GM10248 (cell line): ENCODE data around the gene CR1.
A peak's percentile ranks its signal among the peaks of the same experiment; 100 is the strongest.

Experiments
- CTCF ChIA-PET: fragments of 300-600 bp; sonication (Branson Sonifier 250); formaldehyde crosslinking; extraction: SDS; loops from one replicate; lab custom pipeline; 2021; ENCODE audit warnings: antibody characterized with exemption; lab: Yijun Ruan, JAX
- POLR2A ChIA-PET: fragments of 350-650 bp; sonication (Branson Sonifier 250); formaldehyde crosslinking; extraction: SDS; loops from one replicate; lab custom pipeline; 2020; ENCODE audit warnings: antibody characterized with exemption; lab: Yijun Ruan, JAX
- DNase-seq: peaks from one replicate; pipeline ENCODE4 v3.0.0; 2012; ENCODE audit errors: extremely low spot score
- CTCF ChIP-seq: IDR thresholded peaks from 2 replicates; pipeline ENCODE4 v1.5.1; 2012; ENCODE audit warnings: mild to moderate bottlenecking, low read depth; ENCODE audit errors: extremely low read depth, missing control alignments, control extremely low read depth

Gene CR1

DNA sequence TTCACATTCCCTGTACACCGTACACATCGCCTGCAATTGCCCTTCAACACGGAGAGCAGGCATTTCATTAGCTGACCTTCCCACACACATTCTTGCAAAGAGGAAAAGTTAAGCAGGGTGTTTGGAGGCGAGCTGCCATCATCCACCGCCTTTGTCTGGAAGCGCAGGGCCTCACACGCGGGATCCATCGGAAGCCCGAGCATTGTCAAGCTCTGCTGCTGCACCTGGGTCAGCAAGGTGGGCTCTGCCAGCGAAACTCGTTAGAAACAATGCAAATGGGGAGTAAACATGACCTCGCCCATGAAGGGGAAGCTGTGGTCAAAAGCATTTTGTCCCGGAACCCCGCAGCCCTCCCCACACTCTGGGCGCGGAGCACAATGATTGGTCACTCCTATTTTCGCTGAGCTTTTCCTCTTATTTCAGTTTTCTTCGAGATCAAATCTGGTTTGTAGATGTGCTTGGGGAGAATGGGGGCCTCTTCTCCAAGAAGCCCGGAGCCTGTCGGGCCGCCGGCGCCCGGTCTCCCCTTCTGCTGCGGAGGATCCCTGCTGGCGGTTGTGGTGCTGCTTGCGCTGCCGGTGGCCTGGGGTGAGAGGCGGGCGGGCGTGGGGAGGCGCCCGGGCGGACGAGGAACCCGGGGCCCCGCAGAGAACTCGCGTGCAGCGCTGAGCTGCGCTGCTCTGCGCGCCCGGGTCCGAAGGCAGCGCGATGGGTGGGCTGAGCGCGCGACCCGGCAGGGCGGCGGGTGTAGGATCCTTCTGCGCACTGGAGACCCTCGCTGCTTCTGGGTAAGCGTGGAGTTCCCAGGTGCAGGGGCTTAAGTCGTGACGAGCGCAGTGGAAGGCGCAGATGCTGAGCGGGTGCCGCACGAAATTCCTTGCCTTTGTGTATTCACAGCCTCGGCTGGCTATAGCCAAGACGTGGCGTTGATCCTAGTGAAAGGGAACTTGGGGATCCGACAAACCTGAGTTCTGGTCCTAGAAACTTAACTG, at the start of gene CR1:
CR1 (plus strand) TSS at position 357 of the 992 bp plus-strand sequence; CDS start at position 468, 111 bp downstream.
- CTCF ChIA-PET: interaction anchor here (0.7 to 1.6 kb wide), 4 partner anchors 42 to 160 kb away, joined by 3 to 6 read pairs (median 3); partner anchors contain the start of gene CR2
- DNase-seq: peak; percentile 43
- POLR2A ChIA-PET: interaction anchor here (0.6 kb wide), 1 partner anchor 42 kb away, joined by 3 read pairs; the partner anchor contains the start of gene CR2
- TF ChIP-seq CTCF: no peak

DNA sequence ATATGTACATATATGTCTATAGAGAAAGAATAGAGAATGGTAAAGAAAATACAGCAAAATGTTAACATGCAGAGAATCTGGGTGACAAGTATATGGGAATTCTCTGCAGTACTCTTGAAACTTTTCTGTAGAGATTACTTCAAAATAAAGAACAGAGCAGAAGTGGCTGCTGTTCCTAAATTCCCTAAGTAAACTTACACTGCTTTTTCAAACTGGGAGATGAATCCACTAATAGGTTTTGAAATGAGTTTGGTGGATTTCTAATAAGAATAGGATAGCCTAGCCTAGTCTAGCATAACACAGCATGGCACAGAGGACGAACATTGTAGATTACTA, 42.3 kb upstream of the CR1 start:
- no peak for DNase-seq
- no peak for TF ChIP-seq CTCF
- ChIA-PET POLR2A (interaction anchor here (0.8 to 2.4 kb wide), 10 partner anchors 8 to 344 kb away, joined by 3 to 10 read pairs (median 4); partner anchors contain the start of gene CR1), CTCF (interaction anchor here (0.9 to 3.5 kb wide), 15 partner anchors 8 to 49 kb away, joined by 3 to 23 read pairs (median 6); partner anchors contain the start of gene CR1)

DNA sequence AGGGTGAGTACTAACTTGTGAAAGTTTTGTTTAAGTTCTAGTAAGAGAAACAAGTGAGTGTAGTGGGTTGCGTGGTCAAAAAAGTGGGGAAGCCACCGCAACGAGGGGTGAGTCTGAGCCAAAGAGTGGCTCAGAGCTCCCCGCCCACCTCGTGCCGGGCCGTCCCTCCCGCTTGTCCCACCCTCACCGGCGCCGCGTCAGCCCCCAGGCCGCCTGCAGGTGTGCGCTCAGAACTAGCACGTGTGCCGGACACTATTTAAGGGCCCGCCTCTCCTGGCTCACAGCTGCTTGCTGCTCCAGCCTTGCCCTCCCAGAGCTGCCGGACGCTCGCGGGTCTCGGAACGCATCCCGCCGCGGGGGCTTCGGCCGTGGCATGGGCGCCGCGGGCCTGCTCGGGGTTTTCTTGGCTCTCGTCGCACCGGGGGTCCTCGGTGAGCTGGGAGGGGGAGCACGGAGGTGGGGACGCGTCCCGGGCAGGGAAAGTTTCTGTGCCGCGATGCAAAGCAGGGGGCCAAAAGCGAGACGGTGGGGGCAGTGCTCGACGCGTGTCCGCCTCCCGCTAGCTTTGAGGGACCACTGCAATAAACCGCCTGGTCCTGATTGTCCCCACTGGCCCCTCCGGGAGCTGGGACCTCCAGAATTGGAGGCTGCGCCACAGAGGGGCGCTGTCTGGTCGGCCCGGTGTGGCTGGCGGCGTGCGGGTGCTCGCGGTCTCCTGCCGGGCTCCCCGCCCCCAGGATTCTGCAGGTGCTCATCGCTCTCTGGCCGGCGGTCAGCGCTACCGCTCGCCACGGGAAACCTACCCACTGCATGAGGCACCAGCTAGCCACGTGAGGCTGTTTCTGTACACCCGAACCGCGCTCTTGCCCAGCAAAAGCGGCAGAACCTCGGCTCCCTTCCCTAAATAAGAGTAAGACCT, 41.7 kb upstream of the CR1 start, which contains the start of gene CR2:
CR2 (plus strand) TSS at position 283 of the 919 bp plus-strand sequence; CDS start at position 374, 91 bp downstream.
- peak; percentile 56 for TF ChIP-seq CTCF
- POLR2A ChIA-PET: interaction anchor here (0.5 to 2.4 kb wide), 15 partner anchors 9 to 368 kb away, joined by 3 to 10 read pairs (median 4); partner anchors contain the start of gene CR1
- CTCF ChIA-PET: interaction anchor here (0.6 to 3.5 kb wide), 21 partner anchors 9 to 49 kb away, joined by 3 to 23 read pairs (median 5); partner anchors contain the start of gene CR1
- peak; percentile 83 for DNase-seq

DNA sequence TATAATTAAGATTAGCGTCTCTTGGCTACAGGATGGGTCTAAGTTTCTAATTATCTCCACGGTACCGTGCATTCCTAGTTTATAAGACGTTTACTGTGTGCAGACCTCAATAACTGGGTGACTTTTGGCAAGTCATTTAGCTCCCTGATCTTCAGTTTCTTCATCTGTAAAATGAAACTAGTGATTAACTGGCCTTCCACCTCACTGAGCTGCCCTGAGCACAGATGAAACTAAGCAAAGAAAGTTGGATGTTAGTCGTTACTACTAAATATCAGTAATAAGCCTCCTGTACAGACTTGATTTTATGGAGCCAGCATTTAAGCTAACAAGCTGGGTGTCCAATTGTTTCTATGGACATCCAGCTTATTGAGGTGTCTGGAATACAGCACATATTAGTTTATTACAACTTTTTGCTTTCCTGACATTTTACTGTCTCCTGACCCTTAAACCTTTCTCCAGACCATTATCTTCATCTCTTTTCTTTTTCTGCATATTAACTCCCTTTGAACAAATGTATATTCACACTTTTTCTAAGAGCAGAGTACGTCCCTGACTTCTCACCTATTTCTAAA, 40.7 kb upstream of the CR1 start:
- CTCF ChIA-PET: interaction anchor here (1.0 to 3.5 kb wide), 16 partner anchors 9 to 49 kb away, joined by 3 to 23 read pairs (median 7); partner anchors contain the start of gene CR1
- no peak for TF ChIP-seq CTCF
- peak; percentile 16 for DNase-seq
- POLR2A ChIA-PET: interaction anchor here (0.7 to 2.4 kb wide), 6 partner anchors 24 to 119 kb away, joined by 3 to 10 read pairs (median 4); no protein-coding TSS in a partner anchor

GRCh38 chr1:207458414-207458813, 37.5 kb upstream of the CR1 start:
- POLR2A ChIA-PET: no interaction called here
- DNase-seq: no peak
- CTCF ChIA-PET: no interaction called here
- TF ChIP-seq CTCF: no peak
